CD4-positive, alpha-beta T cell treated with Interleukin-17A for 1 hour (primary cell): ENCODE measurements around the gene CA7.
"Not testable (repeated sequence)": the region's sequence is repeated elsewhere in the genome, so short reads cannot be mapped to it uniquely, and the experiment has no call there.

Source experiments
- DNase-seq: peaks from one replicate; pipeline ENCODE4 v3.0.0-alpha.2; 2020

CA7 gene

DNA sequence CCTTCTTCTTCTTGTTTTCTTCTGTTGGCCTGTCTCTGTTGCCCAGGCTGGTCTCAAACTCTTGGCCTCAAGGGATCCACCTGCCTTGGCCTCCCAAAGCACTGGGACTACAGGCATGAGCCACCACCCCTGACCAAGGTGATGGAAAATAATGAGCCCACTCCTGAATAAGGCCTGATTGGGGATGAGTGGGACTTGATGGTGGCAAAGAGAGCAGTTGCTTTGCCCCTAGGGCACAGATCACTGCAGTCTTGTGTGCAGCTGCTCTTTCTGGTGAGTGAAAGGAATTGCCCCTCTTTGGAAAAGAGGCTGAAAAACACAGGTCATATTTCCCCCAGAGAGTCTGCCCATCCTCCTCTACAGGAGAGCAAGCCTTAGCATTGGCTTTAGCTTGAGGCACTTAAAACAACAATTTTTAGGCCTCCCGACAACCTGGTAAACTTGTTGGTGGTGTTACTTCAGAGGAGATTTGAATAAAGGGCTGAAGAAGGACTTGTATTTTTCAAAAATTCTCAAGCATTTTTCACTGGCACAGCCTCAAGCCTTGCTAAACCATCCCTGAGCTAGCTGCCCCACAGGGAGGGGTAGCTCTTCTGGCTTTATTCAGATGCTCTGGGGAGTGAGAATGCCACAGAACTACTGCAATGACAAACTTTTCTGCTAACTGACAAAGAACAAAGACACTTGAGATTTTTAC lies 30.0 kb downstream of the CA7 start:
- peak; percentile 7 for DNase-seq

DNA sequence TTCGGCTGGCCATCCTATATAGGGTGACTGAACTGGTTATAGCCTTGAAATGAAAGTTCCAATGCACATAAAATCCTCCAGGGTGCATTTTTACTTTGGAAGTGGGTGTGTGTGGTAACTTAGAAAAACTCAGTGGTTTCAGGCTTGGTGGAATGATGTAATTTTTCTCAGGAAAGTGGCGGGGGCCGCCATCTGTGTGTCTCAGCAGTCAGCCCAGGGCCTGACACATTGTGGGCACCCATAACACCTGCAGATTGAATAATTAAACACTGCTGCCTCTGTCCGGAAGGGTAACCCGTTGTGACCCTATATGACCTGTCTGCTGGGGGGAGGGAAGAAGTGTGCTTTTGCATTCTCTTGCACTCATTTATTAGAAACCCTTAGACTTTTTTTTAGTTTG lies 33.9 kb downstream of the CA7 start:
- DNase-seq: peak; percentile 4

DNA sequence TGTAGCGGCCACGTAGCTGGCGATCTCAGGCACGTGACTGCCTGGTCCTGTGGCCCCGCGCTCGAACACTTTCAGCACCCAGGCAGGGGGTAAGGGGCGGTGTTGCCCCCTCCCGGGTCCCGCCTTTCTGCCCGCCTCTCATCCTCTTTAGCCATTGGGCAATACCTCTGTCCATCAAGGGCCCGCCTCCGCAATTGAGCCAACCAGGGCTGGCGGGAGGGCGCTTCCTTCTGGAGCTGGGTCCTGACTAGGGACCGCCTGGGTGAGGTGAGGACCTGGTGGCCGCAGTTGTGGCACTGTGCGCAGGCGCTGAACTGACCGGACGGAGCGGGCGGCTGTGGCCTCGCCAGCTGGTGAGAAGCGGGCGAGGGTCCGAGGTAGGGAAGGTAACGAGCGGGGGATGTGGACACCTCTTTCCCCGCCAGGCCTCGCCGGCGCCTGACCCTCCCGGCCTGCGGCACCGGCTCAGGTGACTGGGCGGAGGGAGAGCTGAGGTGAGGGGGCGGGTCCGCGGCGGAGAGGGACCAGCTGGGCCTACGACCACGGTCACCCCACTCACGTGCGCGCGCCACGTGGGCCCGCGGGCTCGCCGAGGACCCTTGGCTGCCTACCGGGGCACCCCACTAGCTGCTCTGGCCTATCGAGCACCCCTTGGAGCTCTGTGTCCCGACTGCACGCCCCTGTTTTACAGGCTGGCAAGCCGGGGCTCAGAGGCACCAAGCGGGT lies 36.2 kb downstream of the CA7 start, which contains the start of gene PDP2:
Gene PDP2 (plus strand): TSS at position 228 of the 726 bp plus-strand sequence. CDS start 3,770 bp downstream, outside the sequence.
- peak; percentile 95 for DNase-seq

DNA sequence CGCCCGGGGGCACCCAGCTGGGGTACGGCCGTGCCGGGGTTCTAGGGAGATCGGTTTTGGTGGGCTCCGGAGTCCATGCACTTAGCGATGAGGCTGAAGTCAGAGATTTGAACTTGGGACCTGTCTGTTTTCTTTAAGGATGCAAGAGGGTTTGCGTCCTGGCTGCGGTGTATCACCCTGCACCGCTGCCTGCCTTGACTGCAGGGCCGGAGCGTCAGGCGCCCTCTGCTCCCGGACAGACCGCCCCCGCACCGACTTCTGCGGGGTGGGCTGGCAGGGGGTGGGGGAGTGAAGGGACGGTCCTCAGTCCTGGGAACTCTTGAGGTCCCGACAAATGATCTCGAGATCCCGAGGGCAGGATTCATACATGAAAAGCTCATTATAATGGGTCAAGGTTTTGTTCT lies 36.8 kb downstream of the CA7 start:
- DNase-seq: no peak

DNA sequence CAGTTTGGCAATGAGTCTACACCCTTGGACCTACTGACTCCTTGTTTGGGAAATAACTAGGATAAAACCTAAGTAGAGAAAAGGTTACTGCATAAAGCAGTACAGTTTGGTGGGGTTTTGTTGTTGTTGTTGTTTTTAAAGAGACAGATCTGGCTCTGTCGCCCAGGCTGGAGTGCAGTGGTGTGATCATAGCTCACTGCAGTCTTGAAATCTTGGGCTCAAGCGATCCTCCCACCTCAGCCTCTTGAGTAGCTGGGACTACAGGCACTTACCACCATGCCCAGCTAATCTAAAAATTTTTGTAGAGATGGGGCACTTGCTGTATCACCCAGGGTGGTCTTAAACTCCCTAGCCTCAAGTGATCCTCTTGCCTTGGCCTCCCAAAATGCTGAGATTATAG lies 37.3 kb downstream of the CA7 start:
- no peak for DNase-seq

DNA sequence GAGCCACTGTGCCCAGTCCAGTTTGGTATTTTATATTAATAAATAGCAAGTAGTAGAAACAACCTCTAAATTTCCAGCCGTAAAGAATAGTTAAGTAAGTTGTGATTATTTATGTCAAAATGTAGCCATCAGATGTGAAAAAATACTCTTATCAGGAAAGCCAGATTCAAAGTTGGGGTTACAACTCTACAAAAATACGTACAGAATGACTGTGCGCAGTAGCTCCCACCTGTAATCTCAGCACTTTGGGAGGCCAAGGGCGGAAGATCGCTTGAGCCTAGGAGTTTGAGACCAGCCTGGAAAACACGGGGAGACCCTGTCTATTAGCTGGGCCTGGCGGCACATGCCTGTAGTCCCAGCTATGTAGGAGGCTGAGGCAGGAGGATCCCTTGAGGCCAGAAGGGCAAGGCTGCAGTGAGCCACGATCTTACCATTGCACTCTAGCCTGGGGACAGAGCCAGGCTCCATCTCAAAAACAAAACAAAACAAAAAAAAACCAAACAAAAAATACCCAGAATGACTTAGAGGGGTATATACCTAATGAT lies 37.8 kb downstream of the CA7 start:
- no peak for DNase-seq

DNA sequence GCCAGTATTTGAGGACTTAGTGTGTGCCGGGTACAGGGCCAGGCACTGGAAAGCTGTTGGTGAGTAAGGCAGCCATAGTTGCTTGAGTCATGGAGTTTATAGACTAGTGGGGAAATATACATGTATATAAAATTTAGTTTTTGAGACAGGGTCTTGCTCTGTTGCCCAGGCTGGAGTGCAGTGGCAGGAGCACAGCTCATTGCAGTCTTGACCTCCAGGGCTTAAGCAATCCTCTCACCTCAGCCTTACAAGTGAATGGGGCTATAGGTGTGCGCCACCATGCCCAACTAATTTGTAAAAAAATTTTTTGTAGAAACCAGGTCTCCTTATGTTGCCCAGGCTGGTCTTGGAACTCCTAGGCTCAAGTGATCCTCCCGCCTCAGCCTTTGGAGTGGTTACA lies 38.5 kb downstream of the CA7 start:
- no peak for DNase-seq

DNA sequence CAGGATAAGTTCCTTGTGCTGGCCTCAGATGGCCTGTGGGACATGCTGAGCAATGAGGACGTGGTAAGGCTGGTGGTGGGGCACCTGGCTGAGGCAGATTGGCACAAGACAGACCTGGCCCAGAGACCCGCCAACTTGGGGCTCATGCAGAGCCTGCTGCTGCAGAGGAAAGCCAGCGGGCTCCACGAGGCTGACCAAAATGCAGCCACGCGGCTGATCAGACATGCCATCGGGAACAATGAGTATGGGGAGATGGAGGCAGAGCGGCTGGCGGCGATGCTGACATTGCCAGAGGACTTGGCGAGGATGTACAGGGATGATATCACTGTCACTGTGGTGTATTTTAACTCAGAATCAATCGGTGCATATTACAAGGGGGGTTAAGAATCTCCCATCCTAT lies 41.3 kb downstream of the CA7 start:
- DNase-seq: no peak

DNA sequence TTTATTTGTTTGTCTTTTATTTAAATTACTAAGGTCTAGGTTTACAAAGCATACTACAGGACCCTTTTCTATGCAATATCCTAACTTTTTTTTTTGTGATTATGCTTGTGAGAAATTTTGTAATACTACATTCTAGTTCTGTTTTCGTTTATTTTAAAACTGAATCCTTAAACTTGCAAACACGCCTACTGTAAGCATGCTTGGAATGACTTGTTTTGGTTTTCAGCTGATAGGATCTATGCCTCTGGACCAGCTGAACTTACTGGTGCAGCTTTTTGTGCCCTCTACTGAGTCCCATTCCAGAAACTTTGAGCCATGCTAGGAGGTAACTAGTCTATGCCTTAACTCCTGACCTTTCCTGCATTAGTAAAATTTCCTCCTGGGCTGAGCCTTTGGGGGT lies 42.1 kb downstream of the CA7 start:
- no peak for DNase-seq

DNA sequence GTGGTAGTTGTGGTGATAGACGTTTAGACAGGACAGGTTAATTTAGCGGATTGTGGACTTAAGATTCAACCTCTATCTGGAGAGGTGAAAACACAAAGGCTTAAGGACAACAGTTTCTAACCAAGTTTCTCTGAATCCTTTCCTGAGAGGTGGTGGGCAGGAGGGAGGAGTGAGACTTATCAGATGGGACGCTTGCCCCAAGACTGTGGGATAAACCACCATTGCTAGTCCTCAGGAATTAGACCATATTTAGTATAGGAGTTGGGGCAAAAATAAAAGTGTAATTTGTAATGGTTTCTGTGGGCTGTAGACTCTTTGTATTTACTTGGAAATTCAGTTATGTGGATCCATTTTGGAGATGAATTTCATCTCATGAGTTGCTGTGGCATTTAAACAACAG lies 42.7 kb downstream of the CA7 start:
- no peak for DNase-seq

DNA sequence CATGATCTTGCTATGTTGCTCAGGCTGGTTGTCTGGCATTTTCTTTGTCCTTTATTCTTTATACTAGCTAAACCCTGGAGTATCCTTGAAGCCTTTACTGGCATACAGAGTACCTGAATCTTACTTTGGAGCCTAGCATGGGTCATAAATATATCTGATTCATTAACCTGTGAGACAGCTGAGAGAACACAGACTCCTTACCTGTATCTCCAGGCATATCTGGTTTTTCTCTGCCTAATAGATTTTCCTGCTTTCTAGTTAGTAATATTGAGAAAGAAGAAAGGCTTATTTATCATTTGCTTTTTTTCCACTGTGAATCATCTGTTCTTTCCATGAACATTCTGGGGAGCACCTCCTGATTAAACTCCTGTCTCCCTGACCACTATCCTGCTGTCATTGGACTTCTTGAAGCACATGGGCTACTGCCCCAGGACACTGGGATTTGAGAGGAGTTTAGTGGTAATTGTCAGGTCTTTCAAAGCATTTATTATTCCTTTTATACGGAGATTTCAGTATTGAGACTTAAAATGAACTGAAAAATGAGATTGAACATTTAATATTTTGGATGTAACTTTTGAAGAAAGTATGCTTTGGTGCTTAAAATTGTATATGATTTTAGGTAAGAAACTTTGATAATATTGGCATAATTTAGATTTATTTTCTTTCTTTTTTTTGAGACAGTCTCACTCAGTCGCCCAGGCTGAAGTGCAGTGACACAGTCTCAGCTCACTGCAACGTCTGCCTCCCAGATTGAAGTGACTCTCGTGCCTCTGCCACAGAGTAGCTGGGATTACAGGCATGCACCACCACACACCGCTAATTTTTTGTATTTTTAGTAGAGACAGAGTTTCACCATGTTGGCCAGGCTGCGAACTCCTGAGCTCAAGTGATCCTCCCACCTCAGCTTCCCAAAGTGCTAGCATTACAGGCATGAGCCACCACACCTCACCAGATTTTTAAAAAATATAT lies 44.7 kb downstream of the CA7 start:
- DNase-seq: no peak

DNA sequence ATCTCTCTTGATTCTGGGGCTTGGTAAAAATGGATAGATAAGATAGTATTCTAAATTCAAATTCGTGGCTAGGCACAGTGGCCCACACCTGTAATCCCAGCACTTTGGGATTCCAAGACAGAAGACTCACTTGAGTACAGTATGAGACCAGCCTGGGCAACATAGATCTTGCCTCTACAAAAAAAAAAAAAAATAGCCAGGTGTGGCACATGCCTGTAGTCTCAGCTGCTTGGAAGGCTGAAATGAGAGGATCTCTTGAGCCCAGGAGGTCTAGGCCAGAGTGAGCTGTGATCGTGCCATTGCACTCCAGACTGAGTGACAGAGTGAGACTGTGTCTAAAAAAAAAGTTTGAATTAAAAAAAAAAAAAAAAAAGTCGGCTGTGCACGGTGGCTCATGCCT lies 45.4 kb downstream of the CA7 start:
- DNase-seq: no peak

DNA sequence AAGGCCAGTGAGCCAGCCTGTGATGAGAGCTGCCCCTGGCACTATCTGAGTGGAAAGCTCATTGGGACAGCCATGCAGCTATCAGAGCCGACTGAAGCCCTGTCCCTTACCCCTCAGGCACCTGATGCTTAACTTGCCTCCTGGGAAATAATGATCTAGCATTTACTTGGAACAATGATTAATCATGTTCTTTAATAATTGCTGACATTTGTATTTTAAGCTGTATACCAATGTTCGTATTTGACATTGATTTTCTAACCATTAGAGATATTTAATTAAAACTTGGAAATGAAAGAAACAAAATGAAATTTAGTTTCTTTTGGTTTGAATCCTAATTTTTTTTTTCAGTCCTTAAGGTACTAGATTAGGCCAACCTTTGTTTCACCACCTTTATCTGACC lies 46.6 kb downstream of the CA7 start:
- no peak for DNase-seq

DNA sequence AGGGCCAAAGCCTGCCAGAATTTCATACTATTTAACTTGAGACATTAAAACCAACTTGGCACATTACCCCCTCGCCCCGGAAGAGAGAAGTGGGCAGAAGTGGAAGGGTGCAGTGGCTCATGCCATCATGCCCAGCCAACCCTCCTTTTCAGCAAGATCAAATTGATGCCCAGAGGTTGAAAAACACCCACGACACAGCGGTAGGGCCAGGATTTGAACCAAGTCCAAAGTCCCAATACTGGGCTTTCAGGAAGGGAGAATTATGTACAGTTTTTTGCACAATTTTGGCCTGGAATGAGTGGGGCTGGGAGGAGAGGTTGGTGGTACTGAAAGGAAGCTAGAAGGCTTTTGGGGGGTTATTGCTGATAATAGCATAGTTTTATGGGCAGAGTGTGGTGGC lies 47.1 kb downstream of the CA7 start:
- DNase-seq: no peak

DNA sequence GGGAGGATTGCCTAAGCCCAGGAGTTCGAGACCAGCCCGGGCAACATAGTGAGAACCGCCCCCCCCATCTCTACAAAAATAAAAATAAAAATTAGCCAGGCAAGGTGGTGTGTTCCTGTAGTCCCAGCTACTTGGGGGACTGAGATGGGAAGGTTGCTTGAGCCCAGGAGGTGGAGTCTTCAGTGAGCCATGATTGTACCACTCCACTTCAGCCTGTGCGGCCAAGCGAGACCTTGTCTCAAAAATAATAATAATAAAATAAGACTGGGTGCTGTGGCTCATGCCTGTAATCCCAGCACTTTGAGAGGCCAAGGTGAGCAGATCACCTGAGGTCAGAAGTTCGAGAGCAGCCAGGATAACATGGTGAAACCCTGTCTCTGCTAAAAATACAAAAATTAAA lies 47.6 kb downstream of the CA7 start:
- DNase-seq: no peak

DNA sequence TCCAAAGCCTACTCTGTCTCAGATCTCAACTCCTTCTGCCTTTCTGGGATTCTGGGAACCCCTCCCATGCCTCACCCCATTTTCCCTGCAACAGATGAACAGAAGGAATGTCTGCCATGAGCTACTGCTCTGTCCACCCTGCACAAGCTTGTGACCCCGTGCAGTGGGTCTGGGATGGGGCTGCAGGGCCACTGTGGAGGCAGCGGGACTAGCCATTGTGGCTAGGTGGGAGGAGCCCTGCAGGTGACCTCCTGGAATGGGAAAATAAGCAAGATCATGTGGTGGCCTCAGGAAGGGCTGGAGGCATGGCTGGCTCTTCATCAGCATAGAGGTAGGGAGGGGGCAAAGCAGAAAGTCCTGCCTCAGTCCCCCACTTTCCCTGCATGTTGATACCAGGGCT lies 49.8 kb downstream of the CA7 start:
- no peak for DNase-seq

DNA sequence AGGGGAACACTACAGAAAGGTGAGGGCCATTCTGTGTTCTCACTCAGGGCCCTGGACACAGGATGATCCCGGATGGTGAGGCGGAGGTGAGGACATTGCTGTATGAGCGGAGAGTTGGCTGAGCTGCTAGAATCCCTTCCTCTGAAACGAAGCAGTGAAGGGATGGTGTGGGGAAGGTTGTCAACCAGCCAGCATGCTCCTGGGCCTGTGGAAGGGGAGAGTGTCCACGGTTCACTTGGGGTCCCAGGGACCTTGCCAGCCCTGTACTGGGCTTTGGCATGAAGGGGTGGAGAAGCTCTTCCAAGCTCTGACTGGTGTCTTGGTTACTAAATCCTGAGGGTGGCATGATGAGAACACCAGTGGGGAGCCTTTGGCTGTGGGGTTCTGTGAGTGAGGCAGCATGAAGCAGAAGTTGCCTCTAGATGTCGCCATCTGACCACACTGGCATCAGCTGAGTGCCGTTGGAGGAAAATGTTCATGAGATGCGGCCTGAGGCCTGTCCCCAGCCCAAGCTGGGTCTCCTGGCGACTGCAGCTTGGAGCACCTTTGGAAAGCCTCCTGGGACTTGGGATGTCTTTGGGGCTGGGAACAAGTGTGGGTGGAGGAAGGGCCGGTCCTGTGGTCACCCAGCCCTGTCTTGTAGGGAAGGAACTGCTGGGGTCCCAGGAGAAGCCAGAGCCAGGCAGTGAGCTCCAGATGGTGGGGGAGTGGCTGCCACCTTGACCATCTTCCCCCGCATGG lies 50.9 kb downstream of the CA7 start:
- peak; percentile 70 for DNase-seq

DNA sequence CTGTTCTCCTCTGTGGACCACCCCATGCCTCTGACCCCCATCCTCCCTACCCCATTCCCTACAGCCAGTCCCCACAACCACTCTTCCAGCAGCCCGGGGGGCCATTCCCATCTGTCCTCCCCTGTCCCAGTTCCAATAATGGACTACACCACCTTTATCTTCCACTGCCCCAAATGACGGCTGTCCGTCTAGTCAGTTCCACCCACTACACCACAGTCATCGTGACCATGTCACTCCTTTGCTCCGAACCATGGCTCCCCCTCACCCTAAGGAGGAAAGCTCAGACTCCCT lies 51.4 kb downstream of the CA7 start:
- no peak for DNase-seq

DNA sequence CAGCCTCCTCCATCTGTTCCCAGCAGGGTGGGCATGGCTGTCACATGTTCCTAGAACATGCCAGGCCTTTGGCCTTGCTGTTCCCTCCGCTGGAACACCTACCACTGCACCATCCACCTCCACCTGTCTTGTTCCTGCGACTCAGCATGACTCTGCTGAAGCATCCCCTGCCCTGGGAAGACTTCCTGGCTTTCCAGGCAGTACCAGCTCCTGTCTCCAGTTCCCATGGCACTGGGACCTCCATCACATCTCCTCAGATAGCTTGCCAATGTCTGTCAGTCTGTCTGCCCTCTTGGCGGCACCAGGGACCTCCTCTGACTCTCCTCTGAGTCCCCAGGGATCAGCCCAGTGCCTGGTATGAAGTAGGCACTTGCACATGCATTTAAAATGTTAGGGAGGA lies 51.8 kb downstream of the CA7 start:
- no peak for DNase-seq

DNA sequence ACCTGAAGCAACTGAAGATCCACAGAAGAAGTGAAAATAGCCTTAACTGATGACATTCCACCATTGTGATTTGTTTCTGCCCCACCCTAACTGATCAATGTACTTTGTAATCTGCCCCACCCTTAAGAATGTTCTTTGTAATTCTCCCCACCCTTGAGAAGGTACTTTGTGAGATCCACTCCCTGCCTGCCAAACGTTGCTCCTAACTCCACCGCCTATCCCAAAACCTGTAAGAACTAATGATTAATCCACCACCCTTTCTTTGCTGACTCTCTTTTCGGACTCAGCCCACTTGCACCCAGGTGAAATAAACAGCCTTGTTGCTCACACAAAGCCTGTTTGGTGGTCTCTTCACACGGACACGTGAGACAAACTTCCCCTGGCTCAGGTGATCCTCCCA lies 52.5 kb downstream of the CA7 start:
- not testable (repeated sequence) for DNase-seq

DNA sequence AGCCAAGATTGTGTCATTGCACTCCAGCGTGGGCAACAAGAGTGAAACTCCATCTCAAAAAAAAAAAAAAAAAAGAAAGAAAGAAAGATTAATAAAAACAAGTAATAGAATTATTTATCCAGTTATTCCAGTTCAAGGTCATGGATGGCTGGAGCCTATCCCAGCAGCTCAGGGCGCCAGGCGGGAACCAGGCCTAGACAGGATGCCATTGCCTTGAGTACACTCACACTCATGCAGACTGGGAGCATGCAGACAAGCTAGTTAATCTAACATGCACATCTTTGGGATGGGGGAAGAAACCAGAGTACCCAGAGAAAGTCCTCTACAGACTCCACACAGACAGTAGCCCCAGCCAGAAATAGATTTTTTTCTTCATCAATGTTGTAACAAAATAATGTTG lies 54.0 kb downstream of the CA7 start:
- DNase-seq: no peak

DNA sequence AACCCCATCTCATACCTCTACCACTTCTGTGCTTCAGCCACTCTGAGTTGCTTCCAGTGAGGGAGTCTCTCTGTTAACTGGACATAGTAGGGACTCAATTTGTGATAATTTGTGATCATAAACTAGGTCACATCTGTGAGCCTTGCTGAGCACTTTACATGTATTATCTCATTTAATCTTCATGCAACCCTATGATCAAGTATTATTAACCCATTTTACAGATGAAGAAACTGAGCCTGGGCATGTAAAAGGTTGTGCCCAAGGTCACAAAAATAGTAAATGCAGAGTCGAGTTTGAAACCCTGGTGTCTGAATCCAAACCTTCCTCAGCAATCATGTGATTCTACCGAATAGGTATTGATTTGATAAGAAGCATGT lies 54.7 kb downstream of the CA7 start:
- DNase-seq: no peak
